Right lobe of liver (tissue), 6 donors: Measurements from ENCODE around the gene TNPO2. TPM values are rescaled to one million over a fixed set of nuclear protein-coding genes. Genes with fewer than 3 reads are reported as not detected.

Experiments
- ATAC-seq, 4 donors: fragments of 200-7000 bp; cut with Tn5 transposase; one replicate each; pipeline ENCODE4 v1.9.1; 2020; ENCODE audit warnings: mild to moderate bottlenecking in 4 of 4, moderate library complexity in 4 of 4
- DNase-seq, 3 donors: peaks; one replicate each; pipeline ENCODE4 v3.0.0-alpha.2; 2020
- H3K27ac ChIP-seq, 3 donors: fragments of 200-600 bp; one replicate each; pipeline ENCODE4 v1.8.0; 2022
- H3K27me3 ChIP-seq, 2 donors: fragments of 200-600 bp; one replicate each; pipeline ENCODE4 v1.8.0; 2022
- H3K36me3 ChIP-seq, 4 donors: fragments of 200-600 bp; sonication (generic) in 1 of 4; one replicate each; pipeline versions ENCODE4 v1.5.1 to v1.8.0; 2017 to 2022; ENCODE audit warnings: control low read depth in 1 of 4
- H3K4me1 ChIP-seq, 4 donors: fragments of 200-600 bp; sonication (generic) in 1 of 4; one replicate each; pipeline versions ENCODE4 v1.5.1 to v1.8.0; 2017 to 2022; ENCODE audit warnings: control low read depth in 1 of 4
- H3K4me3 ChIP-seq, 3 donors: fragments of 200-600 bp; one replicate each; pipeline ENCODE4 v1.8.0; 2022
- H3K9me3 ChIP-seq, 4 donors: fragments of 200-600 bp; sonication (generic) in 1 of 4; one replicate each; pipeline versions ENCODE4 v1.5.1 to v1.8.0; 2017 to 2022; ENCODE audit warnings: control low read depth in 1 of 4
- POLR2A ChIP-seq: fragments of 450-650 bp; IDR thresholded peaks from one replicate; pipeline ENCODE4 v1.6.1; 2017; ENCODE audit warnings: antibody characterized with exemption, mild to moderate bottlenecking
- WGBS: methylation state at CpG from one replicate; pipeline ENCODE4 v1.1.6; 2018; ENCODE audit warnings: low coverage, low lambda C conversion rate; ENCODE audit not compliant: insufficient coverage; ENCODE audit errors: missing lambda C conversion rate; 5-methylcytosine and 5-hydroxymethylcytosine counted together
- intact Hi-C, 2 donors: fragments of 100-400 bp; cut with DNase I; formaldehyde crosslinking; loops; one replicate each; pipeline versions ENCODE4 v1.11.2 to v1.14.1; 2022
- total RNA-seq, 6 experiments: library from RNA; depleted of rRNA in 2 of 6; stranded (reverse); fragments of >200 nt in 2 of 6; fragmentation: NEBNext Ultra II Directional in 3 of 6; extraction: Animal tissue kit (Norgen Biotek cat#: 25700) in 3 of 6; gene quantifications; one replicate each; pipeline versions ENCODE4 v1.1.0 to v1.2.4, GENCODE V29; 2016 to 2023
- TF ChIP-seq, protein P1 (sequence below), 4 donors: fragments of 200-600 bp in 3 of 4; fragments of 450-650 bp in 1 of 4; IDR thresholded peaks; one replicate each; pipeline versions ENCODE4 v1.5.1 to v1.8.0; 2016 to 2022; ENCODE audit warnings: antibody characterized with exemption in 4 of 4, mild to moderate bottlenecking in 2 of 4
- donor health status: DM: no; HTN: yes; CAD: no.
- donor health status: DM: no; HTN: no; CAD: no.
- donor health status: DM: no; HTN: no; CAD: no.
- donor health status: DM: no; HTN: yes; CAD: no.
- donor health status: DM: no; HTN: yes; CAD: no.

TNPO2 gene
- total RNA-seq, 6 experiments from 2014 or later = 14.8 to 28.7 (median 19.6) TPM

DNA sequence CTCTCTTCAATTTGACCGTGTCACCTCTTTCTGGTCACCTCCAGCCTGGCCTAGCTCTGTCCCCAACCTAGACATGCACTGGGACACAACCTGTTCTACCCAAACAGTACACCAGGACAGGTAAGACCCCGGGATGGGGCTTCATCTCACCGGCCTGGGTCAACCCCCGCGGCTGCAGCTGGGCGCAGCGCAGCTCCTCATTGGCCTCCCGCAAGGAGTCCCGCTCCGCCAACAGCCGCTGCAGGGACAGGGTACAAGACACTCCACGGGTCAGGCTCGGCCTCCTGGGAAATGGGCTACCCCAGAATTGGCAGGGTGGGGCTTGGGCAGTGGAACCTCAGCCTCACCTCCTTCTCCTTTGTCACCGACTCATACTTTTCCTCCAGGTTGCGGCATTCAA is 43.9 kb upstream of the TNPO2 start:
- H3K27ac ChIP-seq = no peak overlapping the region
- 100% methylated on average over 3 of the region's 15 CpGs for WGBS
- TF ChIP-seq, protein P1, sequence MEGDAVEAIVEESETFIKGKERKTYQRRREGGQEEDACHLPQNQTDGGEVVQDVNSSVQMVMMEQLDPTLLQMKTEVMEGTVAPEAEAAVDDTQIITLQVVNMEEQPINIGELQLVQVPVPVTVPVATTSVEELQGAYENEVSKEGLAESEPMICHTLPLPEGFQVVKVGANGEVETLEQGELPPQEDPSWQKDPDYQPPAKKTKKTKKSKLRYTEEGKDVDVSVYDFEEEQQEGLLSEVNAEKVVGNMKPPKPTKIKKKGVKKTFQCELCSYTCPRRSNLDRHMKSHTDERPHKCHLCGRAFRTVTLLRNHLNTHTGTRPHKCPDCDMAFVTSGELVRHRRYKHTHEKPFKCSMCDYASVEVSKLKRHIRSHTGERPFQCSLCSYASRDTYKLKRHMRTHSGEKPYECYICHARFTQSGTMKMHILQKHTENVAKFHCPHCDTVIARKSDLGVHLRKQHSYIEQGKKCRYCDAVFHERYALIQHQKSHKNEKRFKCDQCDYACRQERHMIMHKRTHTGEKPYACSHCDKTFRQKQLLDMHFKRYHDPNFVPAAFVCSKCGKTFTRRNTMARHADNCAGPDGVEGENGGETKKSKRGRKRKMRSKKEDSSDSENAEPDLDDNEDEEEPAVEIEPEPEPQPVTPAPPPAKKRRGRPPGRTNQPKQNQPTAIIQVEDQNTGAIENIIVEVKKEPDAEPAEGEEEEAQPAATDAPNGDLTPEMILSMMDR (IDR thresholded peaks at IDR 0.05) = no peak
- TF ChIP-seq POLR2A = no peak
- H3K4me1 ChIP-seq = no peaks in the 10 kb centered on the region
- H3K27me3 ChIP-seq = no peaks in the 10 kb centered on the region
- DNase-seq = no peak
- no peaks in the 10 kb centered on the region for H3K9me3 ChIP-seq
- intact Hi-C loops = loop anchor here in 1 of 2 donors (10.0 kb wide), 1 partner anchor 77 kb away; no protein-coding TSS in a partner anchor
- no peak overlapping the region for H3K4me3 ChIP-seq
- no peak for ATAC-seq
- H3K36me3 ChIP-seq = no peaks in the 10 kb centered on the region

DNA sequence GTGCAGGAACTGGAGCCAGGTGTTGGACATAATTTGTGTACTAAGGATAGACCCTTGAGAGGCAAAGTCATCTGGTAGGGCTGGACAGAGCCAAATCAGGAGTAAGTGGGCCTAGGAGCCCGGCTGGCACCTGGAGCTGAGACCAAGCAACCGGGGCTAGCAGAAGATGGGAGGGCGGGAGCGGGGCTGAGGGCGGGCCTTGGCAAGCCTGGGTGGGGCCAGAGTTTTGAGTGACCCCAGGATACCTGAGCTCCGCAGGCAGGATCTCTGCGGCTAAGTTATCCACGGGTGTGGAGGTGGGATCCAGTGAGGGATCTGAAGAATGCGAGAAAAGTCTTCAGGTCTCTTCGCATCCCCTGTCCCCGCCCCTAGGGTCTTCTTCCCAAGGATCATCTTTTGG is 43.4 kb upstream of the TNPO2 start:
- H3K27me3 ChIP-seq = no peaks in the 10 kb centered on the region
- WGBS = 91% methylated on average over 7 of the region's 11 CpGs
- no peaks in the 10 kb centered on the region for H3K9me3 ChIP-seq
- no peak for TF ChIP-seq POLR2A
- TF ChIP-seq, protein P1 (IDR thresholded peaks at IDR 0.05) = no peak
- no peaks in the 10 kb centered on the region for H3K36me3 ChIP-seq
- no peak overlapping the region for H3K4me3 ChIP-seq
- no peaks in the 10 kb centered on the region for H3K4me1 ChIP-seq
- ATAC-seq = no peak
- intact Hi-C loops = loop anchor here in 1 of 2 donors (10.0 kb wide), 1 partner anchor 78 kb away; no protein-coding TSS in a partner anchor
- no peak overlapping the region for H3K27ac ChIP-seq
- DNase-seq = no peak

DNA sequence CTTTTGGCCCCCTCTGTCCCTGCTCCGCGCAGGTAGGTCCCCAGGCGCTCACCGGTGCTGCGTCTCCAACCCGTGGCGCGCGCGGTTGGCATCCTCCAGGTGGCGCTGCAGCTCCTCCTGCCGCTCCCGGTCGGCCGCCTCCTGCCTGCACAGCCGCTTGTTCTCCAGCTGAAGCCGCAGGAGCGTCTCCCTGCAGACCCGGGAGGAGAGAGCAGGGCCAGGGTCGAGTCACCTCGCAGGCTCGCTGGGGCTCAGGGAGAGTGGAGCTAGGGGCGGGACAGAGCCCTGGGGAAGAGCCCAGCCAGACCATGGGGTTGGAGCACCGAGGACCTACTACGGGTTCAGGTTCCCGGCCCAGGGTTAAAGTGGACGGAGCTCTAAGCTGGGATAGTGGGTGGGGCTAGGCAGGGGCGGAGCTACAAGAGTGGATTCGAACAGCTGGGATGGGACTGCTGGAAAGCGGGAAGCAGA is 42.4 kb upstream of the TNPO2 start:
- intact Hi-C loops = loop anchor here in 1 of 2 donors (10.0 kb wide), 1 partner anchor 79 kb away; no protein-coding TSS in a partner anchor
- WGBS = 15% methylated on average over 10 of the region's 30 CpGs
- DNase-seq = peak in 2 of 3 donors; percentile 75 to 77
- ATAC-seq = peak; percentile 67 to 88 (median 78)
- H3K4me1 ChIP-seq = no peaks in the 10 kb centered on the region
- H3K4me3 ChIP-seq = peak overlapping the region in 1 of 3 donors; percentile 33
- TF ChIP-seq POLR2A = no peak
- TF ChIP-seq, protein P1 (IDR thresholded peaks at IDR 0.05) = peak; percentile 45 to 89 (median 56)
- no peaks in the 10 kb centered on the region for H3K27me3 ChIP-seq
- H3K27ac ChIP-seq = no peak overlapping the region
- H3K9me3 ChIP-seq = no peaks in the 10 kb centered on the region
- no peaks in the 10 kb centered on the region for H3K36me3 ChIP-seq

DNA sequence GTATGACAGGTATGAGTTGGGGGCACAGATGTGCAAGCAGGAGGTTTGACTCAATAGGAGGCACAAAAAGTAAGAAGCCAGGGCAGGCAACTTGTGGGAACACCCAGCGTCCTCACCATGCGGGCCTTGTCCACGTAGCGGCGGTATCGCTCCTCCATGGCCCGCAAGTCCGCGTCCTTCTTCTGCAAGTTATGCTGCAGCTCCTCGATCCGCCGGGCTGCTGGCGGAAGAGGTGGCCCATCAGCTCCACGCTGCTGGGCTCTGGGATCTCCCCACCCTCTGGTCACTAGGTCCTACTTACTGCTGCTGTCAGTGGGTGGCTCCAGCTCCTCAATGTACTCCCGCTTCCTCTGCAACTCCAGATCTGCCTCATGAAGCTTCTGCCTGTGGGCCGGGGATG is 41.0 kb upstream of the TNPO2 start:
- H3K36me3 ChIP-seq = no peaks in the 10 kb centered on the region
- H3K4me1 ChIP-seq = no peaks in the 10 kb centered on the region
- ATAC-seq (no peak), DNase-seq (no peak)
- no peak for TF ChIP-seq POLR2A
- TF ChIP-seq, protein P1 (IDR thresholded peaks at IDR 0.05) = no peak
- intact Hi-C loops = loop anchor here in 1 of 2 donors (10.0 kb wide), 1 partner anchor 80 kb away; no protein-coding TSS in a partner anchor
- H3K4me3 ChIP-seq = no peak overlapping the region
- no peak overlapping the region for H3K27ac ChIP-seq
- no peaks in the 10 kb centered on the region for H3K27me3 ChIP-seq
- WGBS = 100% methylated on average over 1 of the region's 16 CpGs
- H3K9me3 ChIP-seq = no peaks in the 10 kb centered on the region
